H1 (cell line): Measurements from ENCODE around the gene BTBD10. TPM values are rescaled to one million over a fixed set of nuclear protein-coding genes. Genes with fewer than 3 reads are reported as not detected.

Source experiments
- CTCF ChIA-PET: fragments of 300-600 bp; sonication (Branson Sonifier 250); formaldehyde crosslinking; loops from one replicate; lab custom pipeline; 2021; ENCODE audit not compliant: partially characterized antibody; lab: Charles Lee
- POLR2A ChIA-PET: fragments of 300-600 bp; sonication (Branson Sonifier 250); formaldehyde crosslinking; loops from one replicate; lab custom pipeline; 2021; ENCODE audit warnings: inconsistent platforms; ENCODE audit not compliant: partially characterized antibody; lab: Charles Lee
- DNase-seq, 2 experiments: peaks; one replicate each; pipeline versions ENCODE4 v3.0.0 to v3.0.0-alpha.2; 2010 to 2022; ENCODE audit warnings: low spot score in 2 of 2, low read depth in 1 of 2, mixed read lengths in 1 of 2
- FAIRE-seq: peaks from 2 replicates; lab custom pipeline; 2011; peaks lifted over from hg19 to GRCh38; lab: Jason Lieb, UNC
- H2AFZ ChIP-seq: 2 replicates; pipeline ENCODE4 v1.8.1; 2012; ENCODE audit warnings: low read length, inconsistent platforms
- H2AK5ac ChIP-seq: 2 replicates; pipeline ENCODE4 v1.6.1; 2013; ENCODE audit warnings: low read depth, low read length
- H2BK120ac ChIP-seq: replicated peaks from 2 replicates; pipeline ENCODE3; 2013; ENCODE audit warnings: low read depth, low read length, inconsistent platforms
- H2BK12ac ChIP-seq: 2 replicates; pipeline ENCODE4 v1.6.1; 2013; ENCODE audit warnings: low read depth, low read length
- H2BK15ac ChIP-seq: 2 replicates; pipeline ENCODE4 v1.6.1; 2013; ENCODE audit warnings: low read length
- H2BK20ac ChIP-seq: 2 replicates; pipeline ENCODE4 v1.6.1; 2013; ENCODE audit warnings: low read length
- H2BK5ac ChIP-seq: 2 replicates; pipeline ENCODE4 v1.6.1; 2013; ENCODE audit warnings: low read depth, low read length
- H3K14ac ChIP-seq: 2 replicates; pipeline ENCODE4 v1.6.1; 2013; ENCODE audit warnings: inconsistent platforms; ENCODE audit not compliant: insufficient read length
- H3K18ac ChIP-seq: 2 replicates; pipeline ENCODE4 v1.6.1; 2013; ENCODE audit warnings: low read length; ENCODE audit errors: extremely low read depth
- H3K23ac ChIP-seq: 2 replicates; pipeline ENCODE4 v1.6.1; 2013; ENCODE audit warnings: inconsistent platforms; ENCODE audit not compliant: insufficient read length
- H3K23me2 ChIP-seq: 2 replicates; pipeline ENCODE4 v1.6.1; 2013; ENCODE audit warnings: low read depth, low read length
- H3K27ac ChIP-seq: 2 replicates; pipeline ENCODE4 v1.6.1; 2011; ENCODE audit warnings: low read depth, low read length, inconsistent platforms
- H3K27me3 ChIP-seq, 4 experiments: replicated peaks in 1 of 4; 1 replicate in 1 of 4; 2 replicates in 3 of 4; pipeline versions ENCODE4 v1.6.1 to v1.8.1; 2011 to 2013; ENCODE audit warnings: low read length in 3 of 4, mild to moderate bottlenecking in 3 of 4, inconsistent platforms in 2 of 4, mixed read lengths in 2 of 4, moderate library complexity in 1 of 4; ENCODE audit not compliant: control insufficient read depth in 3 of 4, insufficient read depth in 3 of 4; ENCODE audit errors: extremely low read depth in 1 of 4
- H3K36me3 ChIP-seq, 4 experiments: 2 replicates each; pipeline versions ENCODE4 v1.6.1 to v1.8.1; 2011 to 2013; ENCODE audit warnings: mild to moderate bottlenecking in 4 of 4, low read length in 3 of 4, moderate library complexity in 2 of 4, control low read depth in 1 of 4, inconsistent platforms in 1 of 4; ENCODE audit not compliant: insufficient read depth in 4 of 4, control insufficient read depth in 2 of 4
- H3K4ac ChIP-seq: replicated peaks from 2 replicates; pipeline ENCODE3; 2013; ENCODE audit warnings: low read length, low read depth, mixed read lengths, inconsistent platforms; ENCODE audit not compliant: insufficient read length
- H3K4me1 ChIP-seq, 4 experiments: replicated peaks in 1 of 4; 1 replicate in 1 of 4; 2 replicates in 3 of 4; pipeline versions ENCODE4 v1.6.1 to v1.8.1; 2011 to 2013; ENCODE audit warnings: low read length in 3 of 4, inconsistent platforms in 2 of 4, mixed read lengths in 1 of 4; ENCODE audit not compliant: insufficient read depth in 4 of 4, control insufficient read depth in 3 of 4
- H3K4me2 ChIP-seq, 2 experiments: 2 replicates each; pipeline versions ENCODE4 v1.6.1 to v1.8.1; 2011 to 2013; ENCODE audit warnings: low read depth in 2 of 2, low read length in 2 of 2, control low read depth in 1 of 2, inconsistent platforms in 1 of 2, mild to moderate bottlenecking in 1 of 2; ENCODE audit not compliant: insufficient read depth in 1 of 2
- H3K4me3 ChIP-seq, 4 experiments: fragments of 200-600, 300-600 bp in 1 of 4; sonication (generic), shearing (Covaris generic), sonication (Bioruptor Twin) in 1 of 4; 2 replicates each; pipeline versions ENCODE4 v1.5.1 to v1.8.1; 2011 to 2016; ENCODE audit warnings: low read length in 4 of 4, low read depth in 3 of 4, control low read depth in 2 of 4, inconsistent platforms in 2 of 4, mild to moderate bottlenecking in 2 of 4, mixed read lengths in 1 of 4, moderate library complexity in 1 of 4; ENCODE audit not compliant: insufficient read depth in 2 of 4; ENCODE audit errors: extremely low read depth in 1 of 4
- H3K56ac ChIP-seq: replicated peaks from 2 replicates; pipeline ENCODE3; 2013; ENCODE audit warnings: low read depth, mild to moderate bottlenecking, mixed read lengths, low read length, inconsistent platforms; ENCODE audit not compliant: insufficient read length
- H3K79me1 ChIP-seq: 2 replicates; pipeline ENCODE4 v1.6.1; 2013; ENCODE audit warnings: low read depth, low read length, control low read depth
- H3K79me2 ChIP-seq, 2 experiments: 2 replicates each; pipeline versions ENCODE4 v1.6.1 to v1.8.1; 2012 to 2013; ENCODE audit warnings: low read length in 2 of 2, mild to moderate bottlenecking in 2 of 2, inconsistent platforms in 1 of 2; ENCODE audit not compliant: insufficient read depth in 2 of 2, control insufficient read depth in 1 of 2
- H3K9ac ChIP-seq, 4 experiments: replicated peaks in 1 of 4; 1 replicate in 1 of 4; 2 replicates in 3 of 4; pipeline versions ENCODE4 v1.6.1 to v1.8.1; 2011 to 2013; ENCODE audit warnings: low read depth in 3 of 4, low read length in 3 of 4, control low read depth in 2 of 4, mild to moderate bottlenecking in 2 of 4, moderate library complexity in 2 of 4, inconsistent platforms in 1 of 4; ENCODE audit errors: extremely low read depth in 1 of 4
- H3K9me3 ChIP-seq, 2 experiments: 2 replicates each; pipeline versions ENCODE4 v1.6.1 to v1.8.1; 2012 to 2013; ENCODE audit warnings: mild to moderate bottlenecking in 2 of 2, moderate library complexity in 2 of 2, control low read depth in 1 of 2, inconsistent platforms in 1 of 2, low read depth in 1 of 2, low read length in 1 of 2, mixed read lengths in 1 of 2; ENCODE audit not compliant: insufficient read depth in 2 of 2
- H4K20me1 ChIP-seq, 2 experiments: replicated peaks in 1 of 2; 2 replicates each; pipeline versions ENCODE3 to v1.8.1; 2011 to 2013; ENCODE audit warnings: inconsistent platforms in 2 of 2, low read length in 2 of 2, mild to moderate bottlenecking in 1 of 2; ENCODE audit not compliant: insufficient read depth in 2 of 2, control insufficient read depth in 1 of 2
- H4K5ac ChIP-seq: 2 replicates; pipeline ENCODE4 v1.6.1; 2013; ENCODE audit warnings: low read length, low read depth, mixed read lengths, inconsistent platforms; ENCODE audit not compliant: insufficient read length
- H4K8ac ChIP-seq: 2 replicates; pipeline ENCODE4 v1.8.0; 2013; ENCODE audit warnings: mild to moderate bottlenecking, moderate library complexity, low read length, inconsistent platforms; ENCODE audit not compliant: insufficient read depth; ENCODE audit errors: extremely low read depth
- H4K91ac ChIP-seq: replicated peaks from 2 replicates; pipeline ENCODE3; 2013; ENCODE audit warnings: low read length, mixed read lengths, inconsistent platforms; ENCODE audit not compliant: insufficient read length
- CBX5 ChIP-seq: fragments of 300-800, 300-1000 bp; sonication (generic); IDR thresholded peaks from 2 replicates; pipeline ENCODE4 v1.7.1; 2016; ENCODE audit warnings: antibody characterized with exemption, low read length, low read depth
- GABPA ChIP-seq: IDR thresholded peaks from 2 replicates; pipeline ENCODE4 v1.6.1; 2011; ENCODE audit warnings: mild to moderate bottlenecking, low read length, moderate library complexity, borderline replicate concordance; ENCODE audit not compliant: insufficient read depth
- HDAC6 ChIP-seq: IDR thresholded peaks from one replicate; pipeline ENCODE4 v1.7.1; 2012; ENCODE audit warnings: low read depth, mild to moderate bottlenecking, inconsistent platforms, low read length, moderate library complexity
- KDM4A ChIP-seq: IDR thresholded peaks from one replicate; pipeline ENCODE4 v1.7.1; 2012; ENCODE audit warnings: low read depth, mild to moderate bottlenecking, moderate library complexity, low read length, inconsistent platforms; ENCODE audit not compliant: severe bottlenecking
- KDM5A ChIP-seq: fragments of 200-600 bp; IDR thresholded peaks from 2 replicates; pipeline ENCODE4 v1.7.1; 2012; ENCODE audit warnings: mild to moderate bottlenecking, low read length, inconsistent platforms, mixed read lengths
- RBBP5 ChIP-seq: IDR thresholded peaks from 2 replicates; pipeline ENCODE4 v1.7.1; 2012; ENCODE audit warnings: low read depth, mild to moderate bottlenecking, inconsistent platforms, low read length, moderate library complexity, borderline replicate concordance
- RNF2 ChIP-seq: fragments of 200-900, 300-1000 bp; sonication (generic); IDR thresholded peaks from 2 replicates; pipeline ENCODE4 v1.7.1; 2016; ENCODE audit warnings: borderline replicate concordance, low read depth, mild to moderate bottlenecking, antibody characterized with exemption, low read length; ENCODE audit not compliant: poor library complexity, severe bottlenecking; ENCODE audit errors: missing control alignments
- SP4 ChIP-seq: IDR thresholded peaks from 2 replicates; pipeline ENCODE4 v1.6.1; 2012; ENCODE audit warnings: low read length, inconsistent platforms
- TBP ChIP-seq: IDR thresholded peaks from 2 replicates; pipeline ENCODE4 v1.6.1; 2011; ENCODE audit warnings: low read depth, low read length, improper control_type of control experiment
- USF2 ChIP-seq: IDR thresholded peaks from 2 replicates; pipeline ENCODE4 v1.6.1; 2011; ENCODE audit warnings: low read length, improper control_type of control experiment
- WGBS, 2 experiments: shearing (Covaris generic) in 1 of 2; methylation state at CpG; one replicate each; pipeline versions ENCODE4 v1.1.6 to v1.1.7; 2013 to 2015; ENCODE audit warnings: low lambda C conversion rate in 2 of 2, mixed read lengths in 2 of 2, inconsistent platforms in 1 of 2, low coverage in 1 of 2, missing lambda C conversion rate in 1 of 2; ENCODE audit not compliant: insufficient replicate concordance in 2 of 2, insufficient coverage in 1 of 2, insufficient read length in 1 of 2; ENCODE audit errors: extremely low coverage in 1 of 2, missing lambda C conversion rate in 1 of 2; 5-methylcytosine and 5-hydroxymethylcytosine counted together
- polyA plus RNA-seq, 7 experiments: library from polyadenylated mRNA; depleted of rRNA in 3 of 7; stranded (reverse) in 5 of 7; unstranded in 2 of 7; fragments of >200 nt in 5 of 7; fragments of 200-250 nt in 2 of 7; gene quantifications; 1 replicate in 5 of 7; 2 replicates in 1 of 7; 4 replicates in 1 of 7; pipeline versions ENCODE4 v1.2.1 to v1.2.3, GENCODE V29; 2011 to 2013; ENCODE audit warnings: missing spikeins in 2 of 7, mixed read lengths in 2 of 7
- total RNA-seq: library from RNA; stranded (reverse); fragmentation: NEBNext Ultra II Directional; extraction: Animal tissue kit (Norgen Biotek cat#: 25700); gene quantifications from 2 replicates; pipeline ENCODE4 v1.2.1, GENCODE V29; 2021
- TF ChIP-seq, protein P1 (sequence below): IDR thresholded peaks from 2 replicates; pipeline ENCODE4 v1.6.1; 2011; ENCODE audit warnings: low read depth, mild to moderate bottlenecking, low read length; ENCODE audit not compliant: insufficient read depth

BTBD10 gene
- total and polyA plus RNA-seq, 2 of the 8 experiments (the other 6 are each of a cell fraction or from before 2014, with no cell fraction given), result 13.8 to 22.2 TPM

GRCh38 chr11:13338019-13338426, 125.0 kb downstream of the BTBD10 start:
- no peak overlapping the region for H3K27ac ChIP-seq
- H3K9ac ChIP-seq, result no peak overlapping the region
- TF ChIP-seq, protein P1, sequence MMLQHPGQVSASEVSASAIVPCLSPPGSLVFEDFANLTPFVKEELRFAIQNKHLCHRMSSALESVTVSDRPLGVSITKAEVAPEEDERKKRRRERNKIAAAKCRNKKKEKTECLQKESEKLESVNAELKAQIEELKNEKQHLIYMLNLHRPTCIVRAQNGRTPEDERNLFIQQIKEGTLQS, result no peak
- TF ChIP-seq KDM4A, result no peak
- TF ChIP-seq SP4, result no peak
- no peak for TF ChIP-seq RBBP5
- no peak for TF ChIP-seq HDAC6
- TF ChIP-seq KDM5A, result no peak
- TF ChIP-seq GABPA, result no peak
- no peak for TF ChIP-seq CBX5
- no peak for TF ChIP-seq TBP
- TF ChIP-seq RNF2, result no peak
- no peak for TF ChIP-seq USF2

More at GRCh38 chr11:13338019-13338426, 125.0 kb downstream of the BTBD10 start:
- Histone ChIP-seq H4K5ac (no peak overlapping the region), H4K20me1 (peaks cover 0 to 2% of the 10 kb centered on the region in 2 experiments), H2AK5ac (no peak overlapping the region), H3K9me3 (peaks cover 0 to 4% of the 10 kb centered on the region in 2 experiments; a peak in 1 of 4 replicates), H3K14ac (no peak overlapping the region), H2BK5ac (no peak overlapping the region), H3K4me3 (no peak overlapping the region), H2BK15ac (no peak overlapping the region), H3K4ac (no peak overlapping the region), H4K91ac (no peak overlapping the region), H3K79me2 (no peaks in the 10 kb centered on the region; a peak in 1 of 4 replicates), H3K27me3 (no peaks in the 10 kb centered on the region), H3K4me2 (no peak overlapping the region), H2BK12ac (0 out of 2 replicates have a peak overlapping the region, but pooled peaks have one; percentile 5), H3K56ac (no peak overlapping the region), H3K23ac (no peak overlapping the region), H2BK20ac (no peak overlapping the region), H3K18ac (no peak overlapping the region), H3K36me3 (no peaks in the 10 kb centered on the region), H2AFZ (no peak overlapping the region), H3K23me2 (no peaks in the 10 kb centered on the region), H3K79me1 (no peaks in the 10 kb centered on the region; the same call in 1 of the 2 replicates), H2BK120ac (no peak overlapping the region), H3K4me1 (peaks cover 0 to 2% (median 0%) of the 10 kb centered on the region in 4 experiments; a peak in 2 of 7 replicates), H4K8ac (no peak overlapping the region)
- 88% methylated on average over 5 of the region's 5 CpGs; no CpG with 5 or more reads in 1 of the 2 experiments for WGBS, 2 experiments
- ChIA-PET CTCF (interaction anchor here (1.3 to 6.2 kb wide), 4 partner anchors 14 to 127 kb away, joined by 3 to 98 read pairs (median 15); no protein-coding TSS in a partner anchor), POLR2A (interaction anchor here (1.2 to 1.4 kb wide), 2 partner anchors 9 to 59 kb away, joined by 3 to 4 read pairs; no protein-coding TSS in a partner anchor)
- FAIRE-seq (no peak), DNase-seq (no peak)
